D721Med (cell line): Measurements from ENCODE around the gene PRKCA.

Experiments
- DNase-seq: peaks from one replicate; pipeline ENCODE4 v3.0.0; 2011; ENCODE audit warnings: low spot score; ENCODE audit not compliant: insufficient read length
- FAIRE-seq: peaks from 2 replicates; lab custom pipeline; 2011; peaks lifted over from hg19 to GRCh38; lab: Jason Lieb, UNC
- TF ChIP-seq, protein P1 (sequence below): IDR thresholded peaks from 2 replicates; pipeline ENCODE4 v1.5.1; 2012; ENCODE audit warnings: mild to moderate bottlenecking, control low read depth; ENCODE audit not compliant: insufficient read depth; ENCODE audit errors: missing control alignments

Gene PRKCA

GRCh38 chr17:66813296-66813695, 510.9 kb downstream of the PRKCA start:
- FAIRE-seq: no peak
- TF ChIP-seq, protein P1, sequence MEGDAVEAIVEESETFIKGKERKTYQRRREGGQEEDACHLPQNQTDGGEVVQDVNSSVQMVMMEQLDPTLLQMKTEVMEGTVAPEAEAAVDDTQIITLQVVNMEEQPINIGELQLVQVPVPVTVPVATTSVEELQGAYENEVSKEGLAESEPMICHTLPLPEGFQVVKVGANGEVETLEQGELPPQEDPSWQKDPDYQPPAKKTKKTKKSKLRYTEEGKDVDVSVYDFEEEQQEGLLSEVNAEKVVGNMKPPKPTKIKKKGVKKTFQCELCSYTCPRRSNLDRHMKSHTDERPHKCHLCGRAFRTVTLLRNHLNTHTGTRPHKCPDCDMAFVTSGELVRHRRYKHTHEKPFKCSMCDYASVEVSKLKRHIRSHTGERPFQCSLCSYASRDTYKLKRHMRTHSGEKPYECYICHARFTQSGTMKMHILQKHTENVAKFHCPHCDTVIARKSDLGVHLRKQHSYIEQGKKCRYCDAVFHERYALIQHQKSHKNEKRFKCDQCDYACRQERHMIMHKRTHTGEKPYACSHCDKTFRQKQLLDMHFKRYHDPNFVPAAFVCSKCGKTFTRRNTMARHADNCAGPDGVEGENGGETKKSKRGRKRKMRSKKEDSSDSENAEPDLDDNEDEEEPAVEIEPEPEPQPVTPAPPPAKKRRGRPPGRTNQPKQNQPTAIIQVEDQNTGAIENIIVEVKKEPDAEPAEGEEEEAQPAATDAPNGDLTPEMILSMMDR: no peak

GRCh38 chr17:66814026-66814425, 511.6 kb downstream of the PRKCA start:
- TF ChIP-seq, protein P1: no peak
- FAIRE-seq: no peak
- no peak for DNase-seq

More at GRCh38 chr17:66813296-66813695, 510.9 kb downstream of the PRKCA start:
- DNase-seq: no peak

DNA sequence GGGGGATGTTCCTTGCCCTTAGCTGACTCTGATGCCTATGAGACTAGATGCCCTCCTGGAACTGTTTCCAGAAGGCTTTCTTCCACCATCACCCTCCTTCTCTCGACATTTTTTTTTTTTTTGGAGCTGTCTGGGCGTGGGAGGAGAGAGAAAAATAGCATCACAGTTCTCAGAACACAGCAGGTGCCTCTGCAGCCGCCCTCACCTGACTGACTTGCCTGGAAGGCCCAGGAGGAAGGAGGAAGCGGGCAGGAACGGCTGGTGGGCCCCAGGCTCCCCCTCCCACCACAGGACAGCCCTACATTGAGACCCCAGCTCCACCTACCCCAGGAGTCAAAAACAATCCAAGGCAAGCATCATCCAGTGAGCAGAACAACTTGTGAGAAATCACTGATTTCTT, 512.2 kb downstream of the PRKCA start:
- TF ChIP-seq, protein P1: no peak
- DNase-seq: no peak
- FAIRE-seq: no peak

- DNase-seq (no peak), FAIRE-seq (no peak)
These were observed 515.3 kb downstream of the PRKCA start for GRCh38 chr17:66817750-66818149.

GRCh38 chr17:66819466-66819865, 517.1 kb downstream of the PRKCA start:
- FAIRE-seq (no peak), DNase-seq (no peak)
- TF ChIP-seq, protein P1: no peak

More at GRCh38 chr17:66817750-66818149, 515.3 kb downstream of the PRKCA start:
- TF ChIP-seq, protein P1: no peak

GRCh38 chr17:66822009-66822408, 519.6 kb downstream of the PRKCA start:
- FAIRE-seq: no peak
- no peak for DNase-seq
- TF ChIP-seq, protein P1: no peak

DNA sequence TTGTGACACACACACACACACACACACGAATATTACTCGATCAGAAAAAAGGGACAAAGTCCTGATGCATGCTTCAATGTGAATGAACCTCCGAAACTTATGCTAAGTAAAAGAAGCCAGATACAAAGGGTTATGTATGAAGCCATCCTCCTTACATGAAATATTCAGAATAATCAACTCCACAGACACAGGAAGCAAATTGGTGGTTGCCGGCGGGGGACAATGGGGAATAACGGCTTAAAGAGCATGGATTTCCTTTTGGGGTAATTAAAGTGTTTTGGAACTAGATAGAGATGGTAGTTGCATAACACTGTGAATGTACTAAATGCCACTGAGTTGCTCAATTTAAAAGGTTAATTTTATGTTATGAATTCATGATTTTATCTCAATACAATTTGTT, 524.4 kb downstream of the PRKCA start:
- FAIRE-seq: no peak

More for the DNA sequence above, 524.4 kb downstream of the PRKCA start:
- TF ChIP-seq, protein P1: no peak
- no peak for DNase-seq
